Right ventricle myocardium superior (tissue), 1 donor: Measurements from ENCODE around the gene KREMEN1. TPM values are rescaled to one million over a fixed set of nuclear protein-coding genes. Genes with fewer than 3 reads are reported as not detected.

ENCODE experiments used
- total RNA-seq: library from RNA; stranded (reverse); fragmentation: NEBNext Ultra II Directional; extraction: Animal tissue kit (Norgen Biotek cat#: 25700); gene quantifications from one replicate; pipeline ENCODE4 v1.2.1, GENCODE V29; 2021
- donor health status: DM: no; HTN: yes; CAD: no; lungs with severe emphysema.

Gene KREMEN1
- total RNA-seq, 1 donor from 2014 or later: 49.9 TPM

Other genes starting within 250 kb of the KREMEN1 start
- 5.0 TPM for gene ZNRF3, start 189.5 kb upstream of the KREMEN1 start, total RNA-seq
- gene C22orf31, start 11.2 kb upstream of the KREMEN1 start, total RNA-seq: not detected
- gene EMID1, start 132.9 kb downstream of the KREMEN1 start, total RNA-seq: 0.32 TPM
- 11.7 TPM for gene RHBDD3, start 194.9 kb downstream of the KREMEN1 start, total RNA-seq
- gene EWSR1, start 195.2 kb downstream of the KREMEN1 start, total RNA-seq: 108 TPM
- 24.4 TPM for gene GAS2L1, start 233.6 kb downstream of the KREMEN1 start, total RNA-seq
- 1.3 TPM for gene RASL10A, start 242.7 kb downstream of the KREMEN1 start, total RNA-seq